NT2/D1 (cell line): Measurements from ENCODE around the gene NT5C2.
"Not testable (repeated sequence)": the region's sequence is repeated elsewhere in the genome, so short reads cannot be mapped to it uniquely, and the experiment has no call there.

Experiments used
- DNase-seq: peaks from one replicate; pipeline ENCODE4 v3.0.0-alpha.2; 2011; ENCODE audit warnings: low read depth, low spot score
- H3K27me3 ChIP-seq: 2 replicates; pipeline ENCODE4 v1.6.0; 2011; ENCODE audit warnings: mild to moderate bottlenecking; ENCODE audit not compliant: insufficient read length, insufficient read depth
- H3K36me3 ChIP-seq: 2 replicates; pipeline ENCODE4 v1.6.1; 2011; ENCODE audit warnings: mild to moderate bottlenecking, low read length, mixed read lengths; ENCODE audit not compliant: insufficient read depth, insufficient read length
- H3K4me1 ChIP-seq: 2 replicates; pipeline ENCODE4 v1.5.1; 2011; ENCODE audit not compliant: insufficient read depth, insufficient read length
- H3K4me3 ChIP-seq: 2 replicates; pipeline ENCODE4 v1.5.1; 2011; ENCODE audit warnings: low read depth; ENCODE audit not compliant: insufficient read length
- H3K9ac ChIP-seq: 2 replicates; pipeline ENCODE4 v1.6.0; 2011; ENCODE audit warnings: low read depth; ENCODE audit not compliant: insufficient read length
- H3K9me3 ChIP-seq: 2 replicates; pipeline ENCODE4 v1.5.1; 2011; ENCODE audit warnings: mild to moderate bottlenecking, low read length; ENCODE audit not compliant: insufficient read depth
- SUZ12 ChIP-seq: IDR thresholded peaks from 2 replicates; pipeline ENCODE4 v1.6.1; 2011; ENCODE audit not compliant: insufficient read length, insufficient read depth; ENCODE audit errors: extremely low read depth
- YY1 ChIP-seq: IDR thresholded peaks from 2 replicates; pipeline ENCODE4 v1.6.1; 2011; ENCODE audit not compliant: insufficient read length, insufficient read depth
- ZNF274 ChIP-seq: IDR thresholded peaks from 2 replicates; pipeline ENCODE4 v1.6.1; 2011; ENCODE audit warnings: mild to moderate bottlenecking, low read depth, low read length

Gene NT5C2

DNA sequence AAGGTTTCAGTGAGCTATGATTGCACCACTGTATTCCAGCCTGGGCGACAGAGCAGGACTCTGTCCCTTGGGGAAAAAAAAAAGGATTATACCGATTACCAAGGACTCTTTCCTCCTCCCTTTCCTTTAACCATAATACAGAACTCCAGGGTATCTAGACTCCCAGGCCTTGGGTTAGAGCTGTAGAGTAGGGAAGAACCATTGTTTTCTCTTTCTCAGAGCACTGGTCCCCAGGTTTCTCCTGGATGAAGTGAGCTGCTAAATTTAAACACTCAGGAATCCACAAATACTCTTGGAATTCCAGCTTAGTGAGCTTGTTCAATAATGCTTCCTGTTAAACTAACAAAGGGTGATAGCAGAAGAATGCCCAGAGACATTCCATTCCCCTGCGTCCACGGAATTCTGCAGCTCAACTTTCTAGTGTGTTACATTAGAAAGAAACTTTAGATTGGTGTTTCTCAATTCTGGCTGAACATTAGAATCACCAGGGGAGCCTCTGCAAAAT is 38.0 kb upstream of the NT5C2 start:
- DNase-seq: peak; percentile 83

DNA sequence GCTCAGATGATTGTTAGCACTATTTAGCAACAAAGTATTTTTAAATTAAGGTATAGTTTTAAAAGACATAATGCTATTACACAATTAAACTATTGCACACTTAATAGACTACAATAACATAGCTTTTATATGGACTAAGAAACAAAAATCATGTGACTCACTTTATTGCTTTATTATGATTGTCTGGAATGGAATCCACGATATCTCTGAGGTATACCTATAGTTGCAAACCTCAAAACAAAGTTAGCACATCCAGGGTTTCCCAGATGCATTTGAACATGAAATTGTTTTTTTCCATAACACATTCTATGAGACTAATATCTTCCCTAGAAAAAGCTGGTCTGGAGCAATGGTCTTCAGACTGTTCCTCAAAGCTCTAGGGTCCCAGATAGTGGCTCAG is 34.3 kb upstream of the NT5C2 start:
- Histone ChIP-seq H3K4me3 (no peak overlapping the region), H3K27me3 (no peaks in the 10 kb centered on the region), H3K9me3 (peaks cover 20% of the 10 kb centered on the region), H3K9ac (no peak overlapping the region), H3K4me1 (no peaks in the 10 kb centered on the region), H3K36me3 (no peaks in the 10 kb centered on the region)
- no peak for TF ChIP-seq SUZ12
- TF ChIP-seq ZNF274: no peak
- TF ChIP-seq YY1: no peak
- no peak for DNase-seq

More for the DNA sequence above, 38.0 kb upstream of the NT5C2 start:
- Histone ChIP-seq H3K9ac (no peak overlapping the region), H3K36me3 (no peaks in the 10 kb centered on the region), H3K4me1 (no peaks in the 10 kb centered on the region), H3K4me3 (no peak overlapping the region), H3K9me3 (no peaks in the 10 kb centered on the region), H3K27me3 (no peaks in the 10 kb centered on the region)
- TF ChIP-seq YY1 (no peak), SUZ12 (no peak), ZNF274 (no peak)

DNA sequence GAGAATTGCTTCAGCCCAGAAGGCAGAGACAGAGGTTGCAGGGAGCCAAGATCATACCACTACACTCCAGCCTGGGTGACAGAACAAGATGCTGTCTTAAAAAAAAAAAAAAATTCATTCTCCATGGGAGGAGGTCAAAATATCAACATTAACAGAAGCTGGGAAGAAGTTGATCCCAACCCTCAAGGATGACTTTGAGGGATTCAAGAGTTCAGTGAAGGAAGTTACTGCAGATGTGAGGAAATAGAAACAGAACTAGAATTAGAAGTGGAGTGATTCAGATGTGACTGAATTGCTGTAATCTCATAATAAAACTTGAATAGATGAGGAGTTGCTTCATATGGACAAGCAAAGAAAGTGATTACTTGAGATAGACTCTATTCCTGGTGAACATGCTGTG is 32.9 kb upstream of the NT5C2 start:
- Histone ChIP-seq H3K36me3 (no peaks in the 10 kb centered on the region), H3K4me1 (no peaks in the 10 kb centered on the region), H3K9ac (no peak overlapping the region), H3K27me3 (no peaks in the 10 kb centered on the region), H3K9me3 (peaks cover 26% of the 10 kb centered on the region), H3K4me3 (no peak overlapping the region)
- no peak for DNase-seq
- TF ChIP-seq SUZ12 (no peak), YY1 (no peak), ZNF274 (no peak)

DNA sequence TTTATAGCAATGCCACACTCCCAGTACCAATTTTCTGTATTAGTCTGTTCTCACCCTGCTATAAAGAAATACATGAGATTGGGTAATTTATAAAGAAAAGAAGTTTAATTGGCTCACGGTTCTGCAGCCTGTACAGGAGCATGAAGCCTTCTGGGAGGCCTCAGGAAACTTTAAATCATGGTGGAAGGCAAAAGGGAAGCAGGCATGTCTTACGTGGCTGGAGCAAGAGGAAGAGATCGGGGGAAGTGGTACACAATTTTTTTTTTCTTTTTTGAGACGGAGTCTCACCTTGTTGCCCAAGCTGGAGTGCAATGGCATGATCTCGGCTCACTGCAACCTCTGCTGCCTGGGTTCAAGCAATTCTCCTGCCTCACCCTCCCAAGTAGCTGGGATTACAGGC is 31.6 kb upstream of the NT5C2 start:
- not testable (repeated sequence) for H3K4me3 ChIP-seq, H3K9ac ChIP-seq, H3K27me3 ChIP-seq, H3K4me1 ChIP-seq, DNase-seq, H3K36me3 ChIP-seq
- H3K9me3 ChIP-seq: peaks cover 28% of the 10 kb centered on the region

DNA sequence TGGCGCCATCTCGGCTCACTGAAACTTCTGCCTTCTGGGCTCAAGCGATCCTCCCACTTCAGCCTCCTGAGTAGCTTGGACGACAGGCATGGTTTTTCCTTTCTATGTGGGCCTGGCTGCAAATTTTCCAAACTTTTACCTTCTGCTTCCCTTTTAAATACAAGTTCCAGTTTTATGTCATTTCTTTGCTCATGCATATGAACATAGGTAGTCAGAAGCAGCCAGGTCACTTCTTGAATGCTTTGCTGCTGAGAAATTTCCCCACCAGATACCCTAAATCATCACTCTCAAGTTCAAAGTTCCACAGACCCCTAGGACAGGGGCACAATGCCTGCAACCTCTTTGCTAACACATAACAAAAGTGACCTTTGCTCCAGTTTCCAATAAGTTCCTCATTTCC is 31.1 kb upstream of the NT5C2 start:
- H3K27me3 ChIP-seq: no peaks in the 10 kb centered on the region
- DNase-seq: no peak
- no peak overlapping the region for H3K9ac ChIP-seq
- H3K9me3 ChIP-seq: peaks cover 28% of the 10 kb centered on the region
- no peak for TF ChIP-seq ZNF274
- no peak for TF ChIP-seq SUZ12
- no peak for TF ChIP-seq YY1
- H3K4me1 ChIP-seq: no peaks in the 10 kb centered on the region
- no peaks in the 10 kb centered on the region for H3K36me3 ChIP-seq
- no peak overlapping the region for H3K4me3 ChIP-seq

DNA sequence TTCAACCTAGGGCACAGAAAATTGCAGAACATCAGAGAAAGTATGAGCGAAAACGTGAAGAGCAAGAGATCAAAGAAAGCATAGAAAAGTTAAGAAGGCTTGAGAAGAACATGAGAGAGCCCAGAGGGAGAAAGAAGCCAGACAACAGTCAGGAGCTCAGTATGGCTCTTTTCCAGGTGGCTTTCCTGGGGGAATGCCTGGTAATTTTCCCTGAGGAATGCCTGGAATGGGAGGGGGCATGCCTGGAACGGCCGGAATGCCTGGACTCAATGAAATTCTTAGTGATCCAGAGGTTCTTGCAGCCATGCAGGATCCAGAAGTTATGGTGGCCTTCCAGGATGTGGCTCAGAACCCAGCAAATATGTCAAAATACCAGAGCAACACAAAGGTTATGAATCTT is 23.3 kb upstream of the NT5C2 start:
- not testable (repeated sequence) for H3K27me3 ChIP-seq, H3K4me3 ChIP-seq, DNase-seq, H3K4me1 ChIP-seq, H3K9ac ChIP-seq
- H3K9me3 ChIP-seq: peaks cover 38% of the 10 kb centered on the region
- H3K36me3 ChIP-seq: peaks cover 18% of the 10 kb centered on the region

DNA sequence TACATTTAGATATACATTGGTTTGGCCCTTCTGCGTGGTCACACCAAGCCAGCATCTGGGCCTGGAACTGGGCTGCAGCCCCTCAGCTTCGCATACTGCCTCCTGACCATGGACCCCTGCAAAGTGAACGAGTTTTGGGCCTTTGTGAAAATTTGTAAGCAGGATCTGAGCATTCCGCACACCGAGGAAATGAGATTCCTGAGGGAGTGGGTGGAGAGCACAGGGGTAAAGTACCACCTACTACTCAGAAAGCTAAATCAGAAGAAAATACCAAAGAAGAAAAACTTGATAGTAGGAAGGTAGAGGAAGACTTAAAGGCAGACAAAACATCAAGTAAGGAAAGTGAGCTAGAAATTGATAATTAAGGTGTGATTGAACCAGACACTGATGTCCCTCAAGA is 22.5 kb upstream of the NT5C2 start:
- TF ChIP-seq SUZ12: no peak
- TF ChIP-seq YY1: no peak
- TF ChIP-seq ZNF274: no peak
- Histone ChIP-seq H3K4me1 (no peaks in the 10 kb centered on the region), H3K9ac (no peak overlapping the region), H3K9me3 (peaks cover 40% of the 10 kb centered on the region), H3K27me3 (no peaks in the 10 kb centered on the region), H3K4me3 (no peak overlapping the region), H3K36me3 (peaks cover 18% of the 10 kb centered on the region)
- no peak for DNase-seq

DNA sequence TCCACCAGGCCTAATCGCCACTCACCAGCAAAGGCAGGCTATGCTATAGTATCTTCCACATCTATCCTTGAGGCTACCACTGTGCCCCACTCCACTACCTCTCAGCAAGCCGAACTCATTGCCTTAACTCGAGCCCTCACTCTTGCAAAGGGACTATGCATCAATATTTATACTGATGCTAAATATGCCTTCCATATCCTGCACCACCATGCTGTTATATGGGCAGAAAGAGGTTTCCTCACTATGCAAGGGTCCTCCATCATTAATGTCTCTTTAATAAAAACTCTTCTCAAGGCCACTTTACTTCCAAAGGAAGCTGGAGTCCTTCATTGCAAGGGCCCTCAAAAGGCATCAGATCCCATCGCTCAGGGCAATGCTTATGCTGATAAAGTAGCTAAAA is 17.2 kb upstream of the NT5C2 start:
- not testable (repeated sequence) for H3K4me3 ChIP-seq, H3K9ac ChIP-seq, DNase-seq, H3K27me3 ChIP-seq, H3K4me1 ChIP-seq
- Histone ChIP-seq H3K9me3 (peaks cover 71% of the 10 kb centered on the region), H3K36me3 (peaks cover 17% of the 10 kb centered on the region)

DNA sequence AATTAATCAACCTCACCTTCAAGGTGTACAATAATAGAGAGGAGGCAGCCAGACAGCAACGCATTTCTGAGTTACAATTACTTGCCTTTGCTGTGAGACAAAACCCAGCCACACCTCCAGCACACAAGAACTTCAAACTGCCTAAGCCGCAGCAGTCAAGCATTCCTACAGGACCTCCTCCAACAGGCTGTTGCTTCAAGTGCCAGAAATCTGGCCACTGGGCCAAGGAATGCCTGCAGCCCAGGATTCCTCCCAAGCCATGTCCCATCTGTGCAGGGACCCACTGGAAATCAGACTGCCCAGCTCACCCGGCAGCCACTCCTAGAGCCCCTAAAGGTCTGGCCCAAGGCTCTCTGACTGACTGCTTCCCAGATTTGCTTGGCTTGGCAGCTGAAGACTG is 14.6 kb upstream of the NT5C2 start:
- not testable (repeated sequence) for H3K27me3 ChIP-seq, H3K4me3 ChIP-seq, H3K4me1 ChIP-seq, H3K36me3 ChIP-seq, H3K9ac ChIP-seq, DNase-seq
- H3K9me3 ChIP-seq: peaks cover 51% of the 10 kb centered on the region
